Sigmoid colon (tissue), 7 donors: ENCODE data around the gene IL17RA. TPM values are rescaled to one million over a fixed set of nuclear protein-coding genes. Genes with fewer than 3 reads are reported as not detected.

Source experiments
- DNase-seq: peaks from one replicate; pipeline ENCODE4 v3.0.0-alpha.2; 2019
- H3K27ac ChIP-seq, 4 donors: fragments of 200-600 bp; sonication (generic); one replicate each; pipeline ENCODE4 v1.5.1; 2016 to 2019; ENCODE audit warnings: mild to moderate bottlenecking in 1 of 4
- H3K27me3 ChIP-seq, 3 donors: fragments of 200-600 bp; sonication (generic); one replicate each; pipeline ENCODE4 v1.5.1; 2019; ENCODE audit warnings: mild to moderate bottlenecking in 1 of 3
- H3K36me3 ChIP-seq, 4 donors: fragments of 200-600 bp; sonication (generic); one replicate each; pipeline ENCODE4 v1.5.1; 2016 to 2019
- H3K4me1 ChIP-seq, 4 donors: fragments of 200-600 bp; sonication (generic); one replicate each; pipeline ENCODE4 v1.5.1; 2017 to 2019
- H3K4me3 ChIP-seq, 4 donors: fragments of 200-600 bp; sonication (generic); one replicate each; pipeline ENCODE4 v1.5.1; 2017 to 2019; ENCODE audit warnings: mild to moderate bottlenecking in 2 of 4, moderate library complexity in 1 of 4
- H3K9me3 ChIP-seq, 4 donors: fragments of 200-600 bp in 3 of 4; sonication (generic) in 3 of 4; one replicate each; pipeline versions ENCODE4 v1.5.1 to v1.6.1; 2013 to 2019
- CTCF ChIP-seq, 4 experiments: fragments of 450-650 bp in 3 of 4; fragments of 200-600 bp in 1 of 4; IDR thresholded peaks; one replicate each; pipeline ENCODE4 v1.5.1; 2016 to 2019; ENCODE audit warnings: antibody characterized with exemption in 4 of 4, mild to moderate bottlenecking in 3 of 4, moderate library complexity in 2 of 4
- EP300 ChIP-seq, 4 donors: sonication (generic); formaldehyde crosslinking; IDR thresholded peaks; one replicate each; pipeline ENCODE4 v1.6.1; 2017; ENCODE audit warnings: antibody characterized with exemption in 4 of 4
- POLR2A ChIP-seq, 2 donors: fragments of 450-650 bp; IDR thresholded peaks; one replicate each; pipeline ENCODE4 v1.6.1; 2016; ENCODE audit warnings: antibody characterized with exemption in 2 of 2, mild to moderate bottlenecking in 2 of 2, moderate library complexity in 2 of 2
- POLR2AphosphoS5 ChIP-seq, 4 donors: sonication (generic); formaldehyde crosslinking; IDR thresholded peaks; one replicate each; pipeline ENCODE4 v1.6.1; 2017; ENCODE audit warnings: antibody characterized with exemption in 4 of 4
- WGBS, 2 donors: extraction: QIAGEN DNeasy Blood & Tissue Kit; methylation state at CpG; one replicate each; pipeline ENCODE4 v1.1.7; 2013; 5-methylcytosine and 5-hydroxymethylcytosine counted together
- intact Hi-C: fragments of 100-400 bp; cut with DNase I; formaldehyde crosslinking; loops from one replicate; pipeline ENCODE4 v1.15.1; 2023
- polyA plus RNA-seq, 3 donors: library from polyadenylated mRNA; stranded (reverse); fragments of 200-250 nt; gene quantifications; one replicate each; pipeline ENCODE4 v1.2.3, GENCODE V29; 2013
- total RNA-seq, 4 donors: library from RNA; depleted of rRNA; stranded (reverse); fragments of >200 nt; gene quantifications; one replicate each; pipeline ENCODE4 v1.1.0, GENCODE V29; 2016
- donor health status: healthy with polysubstance abuse.
- donor health status: Bipolar disorder and iron deficiency.
- donor health status: healthy.

IL17RA gene
- total and polyA plus RNA-seq, 7 donors: 1.2 to 10.4 (median 8.2) TPM

DNA sequence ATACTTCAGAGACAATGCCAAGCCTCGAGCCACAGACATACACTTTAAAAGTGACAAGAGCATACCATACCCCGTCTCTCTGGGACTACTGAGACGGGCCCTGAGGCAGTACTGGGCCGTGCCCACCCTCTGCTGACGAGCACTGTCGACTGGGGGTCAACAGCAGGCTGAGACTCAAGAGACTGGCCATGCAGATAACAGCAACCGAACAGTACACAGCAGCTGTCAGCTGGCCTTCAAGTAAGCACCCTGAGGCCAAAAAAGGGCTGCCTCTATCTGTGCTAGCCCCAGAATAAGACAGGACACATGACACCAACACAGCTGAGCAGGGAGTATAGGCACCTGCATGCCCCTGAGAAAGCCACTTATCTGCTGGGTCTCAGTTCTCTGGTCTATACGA lies 55.2 kb downstream of the IL17RA start:
- intact Hi-C loops: no loop called here
- no peak overlapping the region for H3K4me3 ChIP-seq
- no peak for TF ChIP-seq CTCF (IDR thresholded peaks at IDR 0.05)
- no peak for TF ChIP-seq POLR2AphosphoS5 (IDR thresholded peaks at IDR 0.05)
- TF ChIP-seq POLR2A (IDR thresholded peaks at IDR 0.05): no peak
- TF ChIP-seq EP300 (IDR thresholded peaks at IDR 0.05): no peak
- peaks cover 11 to 81% (median 39%) of the 10 kb centered on the region in 4 donors for H3K36me3 ChIP-seq
- H3K27me3 ChIP-seq: no peaks in the 10 kb centered on the region
- no peaks in the 10 kb centered on the region for H3K9me3 ChIP-seq
- no peaks in the 10 kb centered on the region for H3K4me1 ChIP-seq
- no peak for DNase-seq
- WGBS, 2 donors: 90 to 94% methylated on average over 8 of the region's 8 CpGs
- no peak overlapping the region for H3K27ac ChIP-seq

GRCh38 chr22:17140826-17141766 lies 56.3 kb downstream of the IL17RA start:
- intact Hi-C loops: no loop called here
- no peaks in the 10 kb centered on the region for H3K27me3 ChIP-seq
- peak; percentile 18 for DNase-seq
- WGBS, 2 donors: 95 to 97% methylated on average over 9 of the region's 9 CpGs
- H3K4me1 ChIP-seq: no peaks in the 10 kb centered on the region
- no peak overlapping the region for H3K27ac ChIP-seq
- TF ChIP-seq POLR2AphosphoS5 (IDR thresholded peaks at IDR 0.05) (no peak), EP300 (IDR thresholded peaks at IDR 0.05) (no peak), POLR2A (IDR thresholded peaks at IDR 0.05) (no peak), CTCF (IDR thresholded peaks at IDR 0.05) (no peak)
- no peak overlapping the region for H3K4me3 ChIP-seq
- H3K36me3 ChIP-seq: peaks cover 11 to 88% (median 39%) of the 10 kb centered on the region in 4 donors
- no peaks in the 10 kb centered on the region for H3K9me3 ChIP-seq

GRCh38 chr22:17143101-17143500 lies 58.3 kb downstream of the IL17RA start:
- peak; percentile 46 for DNase-seq
- intact Hi-C loops: no loop called here
- WGBS, 2 donors: 93 to 95% methylated on average over 9 of the region's 9 CpGs
- no peaks in the 10 kb centered on the region for H3K9me3 ChIP-seq
- H3K4me1 ChIP-seq: no peaks in the 10 kb centered on the region
- no peak overlapping the region for H3K4me3 ChIP-seq
- H3K27ac ChIP-seq: no peak overlapping the region
- H3K36me3 ChIP-seq: peaks cover 6 to 81% (median 37%) of the 10 kb centered on the region in 4 donors
- no peaks in the 10 kb centered on the region for H3K27me3 ChIP-seq
- TF ChIP-seq POLR2A (IDR thresholded peaks at IDR 0.05): no peak
- TF ChIP-seq EP300 (IDR thresholded peaks at IDR 0.05): no peak
- no peak for TF ChIP-seq POLR2AphosphoS5 (IDR thresholded peaks at IDR 0.05)
- no peak for TF ChIP-seq CTCF (IDR thresholded peaks at IDR 0.05)

- intact Hi-C loops: no loop called here
- H3K9me3 ChIP-seq: no peaks in the 10 kb centered on the region
- TF ChIP-seq EP300 (IDR thresholded peaks at IDR 0.05) (no peak), POLR2A (IDR thresholded peaks at IDR 0.05) (no peak), POLR2AphosphoS5 (IDR thresholded peaks at IDR 0.05) (no peak), CTCF (IDR thresholded peaks at IDR 0.05) (no peak)
- DNase-seq: no peak
- H3K4me1 ChIP-seq: no peaks in the 10 kb centered on the region
- no peaks in the 10 kb centered on the region for H3K27me3 ChIP-seq
- H3K27ac ChIP-seq: no peak overlapping the region
- peaks cover 2 to 80% (median 32%) of the 10 kb centered on the region in 4 donors for H3K36me3 ChIP-seq
- WGBS, 2 donors: 90 to 93% methylated on average over 8 of the region's 8 CpGs
- H3K4me3 ChIP-seq: no peak overlapping the region
Observed at GRCh38 chr22:17143826-17144225, 59.0 kb downstream of the IL17RA start.
